MCF 10A (cell line): ENCODE data around the gene ORM2. TPM values are rescaled to one million over a fixed set of nuclear protein-coding genes. Genes with fewer than 3 reads are reported as not detected.

Source experiments
- BruUV-seq: library from RNA; stranded (reverse); fragments of 400-500 nt; replicated peaks from 2 replicates; lab custom pipeline; 2021; lab: Mats Ljungman, UMichigan
- CTCF ChIA-PET: fragments of 300-600 bp; sonication (Branson Sonifier 250); formaldehyde crosslinking; extraction: SDS; loops from one replicate; lab custom pipeline; 2021; ENCODE audit warnings: antibody characterized with exemption, inconsistent platforms; lab: Yijun Ruan, JAX
- POLR2A ChIA-PET: fragments of 300-600, 350-650 bp; sonication (Branson Sonifier 250); formaldehyde crosslinking; extraction: SDS; loops from one replicate; lab custom pipeline; 2020; ENCODE audit warnings: antibody characterized with exemption, inconsistent platforms; lab: Yijun Ruan, JAX
- DNase-seq: peaks from one replicate; pipeline ENCODE4 v3.0.0-alpha.2; 2018; ENCODE audit not compliant: unreplicated experiment
- H3K27ac Mint-ChIP-seq: one replicate; pipeline ENCODE4 v1.8.0; 2022; ENCODE audit warnings: mild to moderate bottlenecking, low read depth, mixed read lengths; ENCODE audit not compliant: unreplicated experiment
- H3K27me3 Mint-ChIP-seq: one replicate; pipeline ENCODE4 v1.8.0; 2022; ENCODE audit warnings: mixed read lengths; ENCODE audit not compliant: insufficient read depth, unreplicated experiment
- H3K36me3 Mint-ChIP-seq: one replicate; pipeline ENCODE4 v1.8.0; 2022; ENCODE audit warnings: mild to moderate bottlenecking, moderate library complexity, mixed read lengths; ENCODE audit not compliant: insufficient read depth, unreplicated experiment
- H3K4me1 Mint-ChIP-seq: one replicate; pipeline ENCODE4 v1.8.0; 2022; ENCODE audit warnings: mixed read lengths; ENCODE audit not compliant: insufficient read depth, unreplicated experiment
- H3K4me3 Mint-ChIP-seq: one replicate; pipeline ENCODE4 v1.8.0; 2022; ENCODE audit warnings: mild to moderate bottlenecking, moderate library complexity, mixed read lengths; ENCODE audit not compliant: unreplicated experiment
- H3K9me3 Mint-ChIP-seq: one replicate; pipeline ENCODE4 v1.8.0; 2022; ENCODE audit warnings: mixed read lengths; ENCODE audit not compliant: unreplicated experiment
- intact Hi-C: fragments of 100-400 bp; cut with micrococcal nuclease; formaldehyde crosslinking; loops from 2 replicates; pipeline ENCODE4 v1.14.1; 2022
- total RNA-seq: library from RNA; stranded (reverse); gene quantifications from 2 replicates; pipeline ENCODE4 v1.2.3, GENCODE V29; 2022
- TF ChIP-seq, protein P1 (sequence below): fragments of 200-600 bp; IDR thresholded peaks from one replicate; pipeline ENCODE4 v1.8.0; 2022; ENCODE audit warnings: antibody characterized with exemption, mild to moderate bottlenecking; ENCODE audit not compliant: unreplicated experiment

ORM2 gene
- total RNA-seq, 1 experiment from 2014 or later, result not detected

- no peak for DNase-seq
- POLR2A ChIA-PET, result interaction anchor here (0.6 kb wide), 1 partner anchor 275 kb away, joined by 3 read pairs; no protein-coding TSS in a partner anchor
- Mint-ChIP-seq H3K27ac (no peak overlapping the region), H3K36me3 (no peaks in the 10 kb centered on the region), H3K4me1 (no peaks in the 10 kb centered on the region), H3K27me3 (no peaks in the 10 kb centered on the region), H3K4me3 (no peak overlapping the region), H3K9me3 (no peaks in the 10 kb centered on the region)
- BruUV-seq, result no TSS peak
- TF ChIP-seq, protein P1, sequence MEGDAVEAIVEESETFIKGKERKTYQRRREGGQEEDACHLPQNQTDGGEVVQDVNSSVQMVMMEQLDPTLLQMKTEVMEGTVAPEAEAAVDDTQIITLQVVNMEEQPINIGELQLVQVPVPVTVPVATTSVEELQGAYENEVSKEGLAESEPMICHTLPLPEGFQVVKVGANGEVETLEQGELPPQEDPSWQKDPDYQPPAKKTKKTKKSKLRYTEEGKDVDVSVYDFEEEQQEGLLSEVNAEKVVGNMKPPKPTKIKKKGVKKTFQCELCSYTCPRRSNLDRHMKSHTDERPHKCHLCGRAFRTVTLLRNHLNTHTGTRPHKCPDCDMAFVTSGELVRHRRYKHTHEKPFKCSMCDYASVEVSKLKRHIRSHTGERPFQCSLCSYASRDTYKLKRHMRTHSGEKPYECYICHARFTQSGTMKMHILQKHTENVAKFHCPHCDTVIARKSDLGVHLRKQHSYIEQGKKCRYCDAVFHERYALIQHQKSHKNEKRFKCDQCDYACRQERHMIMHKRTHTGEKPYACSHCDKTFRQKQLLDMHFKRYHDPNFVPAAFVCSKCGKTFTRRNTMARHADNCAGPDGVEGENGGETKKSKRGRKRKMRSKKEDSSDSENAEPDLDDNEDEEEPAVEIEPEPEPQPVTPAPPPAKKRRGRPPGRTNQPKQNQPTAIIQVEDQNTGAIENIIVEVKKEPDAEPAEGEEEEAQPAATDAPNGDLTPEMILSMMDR, result no peak
- CTCF ChIA-PET, result no interaction called here
- intact Hi-C loops, result no loop called here
Observed at GRCh38 chr9:114311571-114312512, 17.8 kb upstream of the ORM2 start.

DNA sequence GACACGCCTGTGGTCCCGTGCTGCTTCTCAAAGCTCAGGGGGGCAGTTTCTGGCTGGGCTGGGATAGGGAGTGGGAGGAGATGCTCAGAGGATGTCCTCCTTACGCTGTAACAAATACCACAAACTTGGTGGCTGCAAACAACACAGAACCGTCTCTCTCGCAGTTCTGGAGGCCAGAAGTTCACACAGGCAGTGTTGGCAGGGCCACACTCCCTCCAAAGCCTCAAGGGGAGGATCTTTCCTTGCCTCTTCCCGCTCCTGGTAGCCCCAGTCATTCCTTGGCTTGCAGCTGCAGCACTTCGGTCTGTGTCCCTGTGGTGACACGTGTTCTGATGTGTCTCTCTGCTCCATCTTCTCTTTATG, 17.2 kb upstream of the ORM2 start:
- Mint-ChIP-seq H3K36me3 (no peaks in the 10 kb centered on the region), H3K27ac (no peak overlapping the region), H3K4me3 (no peak overlapping the region), H3K9me3 (no peaks in the 10 kb centered on the region), H3K27me3 (no peaks in the 10 kb centered on the region), H3K4me1 (no peaks in the 10 kb centered on the region)
- DNase-seq, result no peak
- ChIA-PET POLR2A (no interaction called here), CTCF (no interaction called here)
- intact Hi-C loops, result no loop called here
- BruUV-seq, result no TSS peak
- TF ChIP-seq, protein P1, result no peak

GRCh38 chr9:114313186-114313585, 16.5 kb upstream of the ORM2 start:
- no peaks in the 10 kb centered on the region for H3K36me3 Mint-ChIP-seq
- TF ChIP-seq, protein P1, result no peak
- H3K27ac Mint-ChIP-seq, result no peak overlapping the region
- H3K4me3 Mint-ChIP-seq, result no peak overlapping the region
- no peaks in the 10 kb centered on the region for H3K9me3 Mint-ChIP-seq
- intact Hi-C loops, result no loop called here
- no TSS peak for BruUV-seq
- H3K27me3 Mint-ChIP-seq, result no peaks in the 10 kb centered on the region
- peaks cover 6% of the 10 kb centered on the region for H3K4me1 Mint-ChIP-seq
- CTCF ChIA-PET, result interaction anchor here (1.0 to 1.2 kb wide), 2 partner anchors 8 to 629 kb away, joined by 3 to 4 read pairs; no protein-coding TSS in a partner anchor
- DNase-seq, result no peak
- POLR2A ChIA-PET, result no interaction called here

DNA sequence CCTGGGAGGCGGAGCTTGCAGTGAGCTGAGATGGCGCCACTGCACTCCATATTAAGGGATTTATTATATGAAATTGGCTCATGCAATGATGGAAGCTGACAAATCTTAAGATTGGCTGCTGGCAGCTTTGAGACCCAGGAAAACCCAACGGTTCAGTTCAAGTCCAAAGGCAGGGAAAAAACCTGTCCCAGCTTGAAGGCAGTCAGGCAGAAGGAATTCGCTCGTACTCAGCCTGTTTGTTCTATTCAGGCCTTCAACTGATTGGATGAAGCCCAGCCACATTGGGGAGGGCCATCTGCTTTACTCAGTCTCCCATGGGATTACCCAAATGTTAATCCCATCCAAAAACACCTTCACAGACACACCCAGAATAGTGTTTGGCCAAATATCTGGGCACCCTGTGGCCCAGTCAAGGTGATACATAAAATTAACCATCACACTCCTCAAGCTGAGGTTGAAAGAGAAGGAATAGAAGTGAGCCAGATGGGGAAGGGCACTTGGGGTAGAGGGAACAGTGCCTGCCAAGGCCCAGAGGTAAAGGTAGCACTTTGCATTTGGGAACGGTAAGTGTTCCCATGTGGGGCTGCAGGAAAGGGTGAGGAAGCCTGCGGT, 15.3 kb upstream of the ORM2 start:
- Mint-ChIP-seq H3K27me3 (no peaks in the 10 kb centered on the region), H3K9me3 (no peaks in the 10 kb centered on the region), H3K4me3 (no peak overlapping the region), H3K4me1 (peaks cover 12% of the 10 kb centered on the region), H3K36me3 (no peaks in the 10 kb centered on the region), H3K27ac (no peak overlapping the region)
- no TSS peak for BruUV-seq
- ChIA-PET POLR2A (no interaction called here), CTCF (interaction anchor here (0.8 to 1.5 kb wide), 4 partner anchors 10 to 232 kb away, joined by 3 to 7 read pairs (median 4); no protein-coding TSS in a partner anchor)
- intact Hi-C loops, result no loop called here
- no peak for DNase-seq
- TF ChIP-seq, protein P1, result no peak
